Caki2 (cell line): ENCODE data around the gene RNF213. TPM values are rescaled to one million over a fixed set of nuclear protein-coding genes. Genes with fewer than 3 reads are reported as not detected.

Experiments
- DNase-seq: peaks from one replicate; pipeline ENCODE4 v3.0.0-alpha.2; 2015; ENCODE audit warnings: low read depth
- in situ Hi-C: cut with HindIII; loops from 2 replicates; pipeline ENCODE4 v1.10.0; 2016; ENCODE audit warnings: low sequenced_read_pairs, low pct_unique_long_range_greater_than_20kb, mixed read lengths
- total RNA-seq: library from RNA; depleted of rRNA; stranded (reverse); fragments of >200 nt; shearing (Covaris generic); gene quantifications from 2 replicates; pipeline ENCODE4 v1.2.3, GENCODE V29; 2014; ENCODE audit warnings: low replicate concordance; rRNA removed

Gene RNF213
- total RNA-seq, 1 experiment from 2014 or later: 49.8 TPM

- in situ Hi-C loops: no loop called here
- DNase-seq: no peak
Observed at GRCh38 chr17:80439499-80439898, 178.8 kb downstream of the RNF213 start.

DNA sequence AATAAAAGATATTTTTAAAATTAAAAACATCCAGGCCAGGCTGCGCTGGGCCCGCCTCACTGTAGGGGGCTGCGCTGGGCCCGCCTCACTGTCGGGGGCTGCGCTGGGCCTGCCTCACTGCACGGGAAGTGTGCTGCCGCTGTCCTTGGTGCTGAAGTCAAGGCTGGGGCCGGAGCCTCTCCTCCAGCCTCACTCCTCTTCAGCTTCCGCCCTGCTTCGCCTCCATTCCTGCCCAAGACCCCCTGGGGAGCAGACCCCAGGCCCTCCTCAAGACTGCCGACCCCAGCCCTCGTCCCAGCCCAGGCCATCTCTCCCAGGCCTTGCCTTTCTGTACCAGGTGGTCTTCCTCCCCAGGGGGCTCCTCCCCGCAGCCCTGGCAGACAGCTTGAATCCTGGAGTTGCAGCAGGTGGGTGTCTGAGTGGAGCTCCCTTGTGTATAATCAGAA is 180.5 kb downstream of the RNF213 start:
- in situ Hi-C loops: no loop called here
- DNase-seq: no peak

DNA sequence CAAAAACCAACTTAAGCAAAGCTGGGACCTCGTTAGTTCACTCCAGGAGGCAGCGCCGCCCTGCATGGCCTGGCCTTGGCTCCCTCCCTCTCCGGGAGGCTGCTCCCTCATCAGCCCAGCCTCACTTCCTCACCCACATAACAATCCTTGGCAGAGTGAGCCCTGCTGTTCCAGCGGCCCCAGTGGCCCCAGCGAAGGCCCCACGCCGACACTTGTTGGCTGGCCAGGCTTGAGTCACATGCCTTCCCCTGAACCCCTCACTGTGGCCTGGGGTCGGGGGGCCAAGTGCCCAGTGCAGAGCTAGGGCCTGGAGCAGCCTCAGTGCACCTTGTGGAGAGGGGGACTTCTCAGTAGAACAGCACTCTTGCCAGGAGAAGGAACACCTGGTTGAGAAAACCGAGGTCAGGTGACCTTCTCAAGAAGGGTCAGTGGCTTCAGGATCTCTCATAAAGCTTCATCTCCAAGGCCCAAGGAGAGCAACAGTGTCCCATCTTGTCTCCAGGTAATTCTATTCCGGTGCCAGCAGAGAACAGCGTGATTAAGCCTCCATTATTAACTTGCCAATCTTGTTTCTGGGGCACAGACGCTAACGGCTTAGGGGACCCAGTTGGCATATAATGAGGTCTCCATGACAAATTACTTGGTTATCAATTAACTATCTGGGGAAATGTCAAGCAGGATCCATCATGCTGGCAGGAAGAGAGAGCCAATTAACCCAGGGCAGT is 181.1 kb downstream of the RNF213 start:
- in situ Hi-C loops: no loop called here
- DNase-seq: no peak

- in situ Hi-C loops: no loop called here
Observed at GRCh38 chr17:80442323-80442659, 181.6 kb downstream of the RNF213 start.

DNA sequence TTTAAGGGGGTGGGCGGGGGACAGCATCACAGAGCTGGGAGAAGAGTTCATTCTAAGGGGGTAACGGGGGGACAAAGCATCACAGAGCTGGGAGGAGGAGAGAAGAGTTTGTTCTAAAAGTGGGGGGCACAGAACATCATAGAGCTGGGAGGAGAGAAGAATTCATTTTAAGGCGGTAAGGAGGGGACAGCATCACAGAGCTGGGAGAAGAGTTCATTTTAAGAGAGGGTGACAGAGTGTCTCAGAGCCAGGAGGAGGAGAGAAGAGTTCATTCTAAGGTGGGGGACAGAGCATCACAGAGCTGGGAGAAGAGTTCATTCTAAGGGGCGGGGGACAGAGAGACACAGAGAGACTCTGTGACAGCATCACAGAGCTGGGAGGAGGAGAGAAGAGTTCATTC is 182.1 kb downstream of the RNF213 start:
- no peak for DNase-seq
- in situ Hi-C loops: no loop called here

More at GRCh38 chr17:80442323-80442659, 181.6 kb downstream of the RNF213 start:
- no peak for DNase-seq

GRCh38 chr17:80443498-80443897 is 182.8 kb downstream of the RNF213 start:
- in situ Hi-C loops: no loop called here
- no peak for DNase-seq

DNA sequence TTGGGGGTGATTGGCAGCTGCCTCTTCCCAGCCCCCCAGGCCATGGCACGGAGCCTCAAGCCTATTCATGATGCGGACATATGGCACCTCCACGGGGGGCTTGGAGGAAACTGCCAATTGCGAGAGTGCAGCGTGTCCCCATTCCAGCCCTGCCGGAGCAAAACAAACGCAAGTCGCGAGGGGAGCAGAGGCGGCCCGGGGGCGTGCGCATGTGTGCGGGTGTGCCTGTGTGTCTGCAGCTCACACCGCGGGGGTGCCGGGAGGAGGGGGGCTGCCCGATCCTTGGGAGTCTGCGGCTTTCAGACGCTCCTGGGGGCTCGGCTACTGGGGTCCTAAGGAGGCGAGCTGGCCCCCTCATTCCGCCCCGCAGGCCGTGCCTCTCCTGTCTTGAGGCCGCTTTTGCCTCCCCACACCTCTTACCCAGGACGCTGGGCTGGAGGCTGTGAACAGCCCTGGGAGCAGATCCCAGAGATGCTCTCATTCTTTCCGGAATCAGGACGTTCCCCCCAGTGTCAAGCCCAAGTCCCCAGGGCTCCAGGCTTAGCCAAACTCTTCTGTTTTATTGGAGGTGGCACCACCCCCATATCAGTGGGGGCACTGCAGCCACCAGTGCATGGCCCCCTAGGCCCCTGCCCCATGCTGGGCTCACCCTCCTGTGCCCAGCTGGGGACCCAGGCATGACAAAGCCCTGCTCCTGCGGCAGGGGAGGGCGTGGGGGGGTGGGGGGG is 183.4 kb downstream of the RNF213 start:
- in situ Hi-C loops: no loop called here
- DNase-seq: no peak

- no peak for DNase-seq
- in situ Hi-C loops: no loop called here
Observed at GRCh38 chr17:80444644-80444979, 184.0 kb downstream of the RNF213 start.

DNA sequence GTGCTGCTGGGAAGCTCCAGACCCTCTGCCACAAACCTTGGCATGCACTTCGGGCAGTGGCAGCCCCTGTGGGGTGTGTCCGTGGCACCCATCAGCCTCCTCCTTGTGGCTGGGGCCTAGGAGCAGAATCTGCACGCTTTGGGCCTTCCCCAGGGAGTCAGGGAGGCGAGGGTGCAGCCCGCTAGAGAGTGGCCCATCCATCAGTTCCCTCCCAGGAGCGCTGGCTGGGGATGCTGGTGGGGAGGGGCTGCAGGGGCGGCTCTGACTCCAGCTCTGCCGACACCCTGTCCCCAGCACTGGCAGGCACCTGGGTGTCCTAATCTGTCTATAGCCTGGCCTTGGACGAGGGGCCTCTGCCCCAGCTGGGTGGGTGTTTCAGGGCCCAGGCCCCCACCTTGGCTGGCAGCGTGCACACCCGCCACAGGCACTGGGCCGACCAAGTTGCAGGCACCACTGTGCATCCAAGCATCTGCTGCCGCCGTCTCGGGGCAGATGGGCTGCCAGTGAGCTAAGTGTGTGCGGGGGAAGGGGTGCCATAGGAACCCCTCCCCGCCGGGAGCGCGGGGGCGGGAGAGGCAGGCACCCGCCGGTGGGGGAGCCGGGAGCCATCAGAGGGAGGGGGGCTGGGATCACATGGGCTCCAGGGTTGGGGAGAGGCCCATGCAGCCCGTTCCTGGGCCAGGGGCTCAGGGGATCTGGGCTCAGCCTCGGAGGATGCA is 184.5 kb downstream of the RNF213 start:
- in situ Hi-C loops: no loop called here
- DNase-seq: no peak

DNA sequence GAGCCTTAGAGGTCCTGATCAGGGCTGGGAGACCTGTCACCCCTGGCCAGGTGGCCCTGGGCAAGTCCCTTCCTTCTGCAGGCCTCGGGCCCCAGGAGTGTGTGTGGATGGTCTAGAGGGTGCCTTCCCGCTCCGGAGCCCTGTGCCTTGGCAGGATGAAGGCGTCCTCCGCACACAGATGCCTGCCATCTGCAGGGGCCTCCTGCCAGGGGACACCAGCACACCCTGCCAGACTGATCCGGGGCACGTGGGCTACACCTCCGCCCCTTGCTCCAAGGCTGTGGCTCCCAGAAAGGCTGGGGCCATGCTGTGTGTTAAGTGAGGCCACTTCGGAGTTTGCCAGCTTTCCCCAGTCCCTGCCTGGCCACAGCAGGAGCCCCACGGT is 185.1 kb downstream of the RNF213 start:
- in situ Hi-C loops: no loop called here

GRCh38 chr17:80446645-80447405 is 186.2 kb downstream of the RNF213 start:
- in situ Hi-C loops: no loop called here
- peak; percentile 50 for DNase-seq

More for the DNA sequence above, 185.1 kb downstream of the RNF213 start:
- no peak for DNase-seq

GRCh38 chr17:80447790-80448189 is 187.1 kb downstream of the RNF213 start:
- in situ Hi-C loops: no loop called here
- DNase-seq: no peak

Other genes starting within 250 kb of the RNF213 start
- gene TBC1D16, start 225.0 kb upstream of the RNF213 start, total RNA-seq: 25.8 and 27.0 TPM in 2 replicates
- 7.2 and 41.3 TPM in 2 replicates for gene CCDC40, start 224.2 kb upstream of the RNF213 start, total RNA-seq
- gene GAA, start 159.3 kb upstream of the RNF213 start, total RNA-seq: 62.3 and 83.2 TPM in 2 replicates
- 233 and 234 TPM in 2 replicates for gene EIF4A3, start 113.7 kb upstream of the RNF213 start, total RNA-seq
- not detected in 2 replicates for gene CARD14, start 90.8 kb upstream of the RNF213 start, total RNA-seq
- gene SGSH, start 40.5 kb upstream of the RNF213 start, total RNA-seq: 18.9 and 28.8 TPM in 2 replicates
- 26.6 and 31.1 TPM in 2 replicates for gene SLC26A11, start 40.4 kb upstream of the RNF213 start, total RNA-seq
- gene ENDOV, start 154.3 kb downstream of the RNF213 start, total RNA-seq: 31.7 and 47.6 TPM in 2 replicates
- not detected in 2 replicates for gene NPTX1, start 215.8 kb downstream of the RNF213 start, total RNA-seq